Mesodermal cell (in vitro differentiated cells): Measurements from ENCODE around the gene SH3BP5L.

Experiments
- H3K27ac ChIP-seq: 2 replicates; pipeline ENCODE4 v1.7.0; 2013; ENCODE audit warnings: mild to moderate bottlenecking, low read depth, low read length, moderate library complexity; ENCODE audit not compliant: severe bottlenecking
- H3K36me3 ChIP-seq: 2 replicates; pipeline ENCODE4 v1.7.1; 2013; ENCODE audit warnings: mild to moderate bottlenecking, low read length, moderate library complexity; ENCODE audit not compliant: control insufficient read depth, insufficient read depth
- H3K4me1 ChIP-seq: one replicate; pipeline ENCODE4 v1.7.1; 2013; ENCODE audit warnings: mild to moderate bottlenecking, low read length; ENCODE audit not compliant: insufficient read depth, control insufficient read depth, poor library complexity, severe bottlenecking
- H3K4me3 ChIP-seq: 2 replicates; pipeline ENCODE4 v1.7.0; 2013; ENCODE audit warnings: low read length, control low read depth, mild to moderate bottlenecking; ENCODE audit not compliant: insufficient read depth, poor library complexity, severe bottlenecking; ENCODE audit errors: extremely low read depth
- H3K9me3 ChIP-seq: 2 replicates; pipeline ENCODE4 v1.7.1; 2013; ENCODE audit warnings: mild to moderate bottlenecking, low read length, moderate library complexity; ENCODE audit not compliant: control insufficient read depth
- WGBS, 2 experiments: methylation state at CpG; one replicate each; pipeline ENCODE4 v1.1.5; 2013; ENCODE audit warnings: missing lambda C conversion rate in 2 of 2; ENCODE audit not compliant: insufficient coverage in 2 of 2; 5-methylcytosine and 5-hydroxymethylcytosine counted together

SH3BP5L gene

DNA sequence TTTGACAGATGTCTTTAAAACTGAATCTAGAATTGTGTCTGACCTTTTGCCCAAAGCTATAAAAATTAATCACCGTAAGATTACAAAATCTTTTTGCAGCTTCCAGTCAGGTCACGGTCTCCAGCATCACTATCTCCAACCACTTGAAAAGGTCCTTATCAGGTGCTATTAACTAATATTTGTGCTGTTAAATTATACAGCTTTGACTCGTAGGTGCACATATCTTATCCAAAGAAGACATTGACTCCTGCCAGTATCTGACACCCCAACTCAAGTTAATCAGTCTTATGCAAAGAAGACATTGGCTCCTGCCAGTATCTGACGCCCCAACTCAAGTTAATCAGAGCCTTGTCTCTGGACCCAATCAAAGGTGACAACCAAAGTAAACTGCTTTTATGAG lies 50.3 kb downstream of the SH3BP5L start:
- peaks cover 39% of the 10 kb centered on the region for H3K9me3 ChIP-seq
- WGBS, 2 experiments, result 60 to 64% methylated on average over 1 to 2 of the region's 4 CpGs
- no peaks in the 10 kb centered on the region for H3K36me3 ChIP-seq
- no peak overlapping the region for H3K27ac ChIP-seq
- H3K4me1 ChIP-seq, result no peaks in the 10 kb centered on the region
- no peak overlapping the region for H3K4me3 ChIP-seq
